Epithelial cell of proximal tubule (primary cell): ENCODE measurements around the gene KRTAP10-12. TPM values are rescaled to one million over a fixed set of nuclear protein-coding genes. Genes with fewer than 3 reads are reported as not detected.

Source experiments
- DNase-seq: peaks from one replicate; pipeline ENCODE4 v3.0.0-alpha.2; 2011; ENCODE audit warnings: low read depth
- H3K4me3 ChIP-seq: 2 replicates; pipeline ENCODE4 v1.5.1; 2011; ENCODE audit warnings: low read depth, mild to moderate bottlenecking, low read length
- CTCF ChIP-seq: conservative IDR thresholded peaks from 2 replicates; pipeline ENCODE4 v1.5.1; 2012; ENCODE audit warnings: low read depth, mild to moderate bottlenecking, low read length
- total RNA-seq: library from RNA; depleted of rRNA; stranded (reverse); fragments of >200 nt; gene quantifications from 2 replicates; pipeline ENCODE4 v1.2.3, GENCODE V29; 2015

The KRTAP10-12 gene
- total RNA-seq, 1 donor from 2014 or later = not detected

- TF ChIP-seq CTCF = no peak
- DNase-seq = no peak
- H3K4me3 ChIP-seq = no peak overlapping the region
These were observed 29.9 kb downstream of the KRTAP10-12 start for GRCh38 chr21:44726826-44727225.

GRCh38 chr21:44727321-44727720, 30.3 kb downstream of the KRTAP10-12 start:
- no peak for DNase-seq
- TF ChIP-seq CTCF = no peak
- no peak overlapping the region for H3K4me3 ChIP-seq

GRCh38 chr21:44727757-44728156, 30.8 kb downstream of the KRTAP10-12 start:
- no peak for TF ChIP-seq CTCF
- DNase-seq = no peak
- H3K4me3 ChIP-seq = no peak overlapping the region

- H3K4me3 ChIP-seq = no peak overlapping the region
- DNase-seq = no peak
- TF ChIP-seq CTCF = no peak
These were observed 31.7 kb downstream of the KRTAP10-12 start for GRCh38 chr21:44728716-44729115.

- DNase-seq = no peak
- H3K4me3 ChIP-seq = no peak overlapping the region
- TF ChIP-seq CTCF = no peak
These were observed 32.5 kb downstream of the KRTAP10-12 start for GRCh38 chr21:44729336-44730027.

- TF ChIP-seq CTCF = no peak
- H3K4me3 ChIP-seq = no peak overlapping the region
- no peak for DNase-seq
These were observed 33.0 kb downstream of the KRTAP10-12 start for GRCh38 chr21:44730028-44730395.

GRCh38 chr21:44730951-44731579, 34.1 kb downstream of the KRTAP10-12 start:
- TF ChIP-seq CTCF = no peak
- H3K4me3 ChIP-seq = no peak overlapping the region
- DNase-seq = no peak
